ENCODE measurements around the gene PIM1. TPM values are rescaled to one million over a fixed set of nuclear protein-coding genes. Genes with fewer than 3 reads are reported as not detected.

PIM1 gene
- total RNA-seq, 1 donor from 2014 or later, result 12.8 TPM

GRCh38 chr6:37200085-37200484 is 30.1 kb downstream of the PIM1 start:
- no peaks in the 10 kb centered on the region for H3K9me3 Mint-ChIP-seq (ENCODE audit: unreplicated experiment)
- no peaks in the 10 kb centered on the region for H3K36me3 Mint-ChIP-seq (ENCODE audit: unreplicated experiment)
- no peak overlapping the region for H3K4me3 Mint-ChIP-seq (ENCODE audit: unreplicated experiment)
- DNase-seq (ENCODE audit: extremely low spot score, unreplicated experiment), result no peak
- no peaks in the 10 kb centered on the region for H3K4me1 Mint-ChIP-seq (ENCODE audit: unreplicated experiment)
- H3K27me3 Mint-ChIP-seq (ENCODE audit: unreplicated experiment), result peaks cover 16% of the 10 kb centered on the region
- no peak for TF ChIP-seq CTCF (IDR thresholded peaks at IDR 0.05)
- H3K27ac Mint-ChIP-seq (ENCODE audit: unreplicated experiment), result no peak overlapping the region

GRCh38 chr6:37201726-37202125 is 31.8 kb downstream of the PIM1 start:
- Mint-ChIP-seq H3K36me3 (ENCODE audit: unreplicated experiment) (no peaks in the 10 kb centered on the region), H3K9me3 (ENCODE audit: unreplicated experiment) (no peaks in the 10 kb centered on the region), H3K27me3 (ENCODE audit: unreplicated experiment) (peaks cover 16% of the 10 kb centered on the region)

GRCh38 chr6:37202788-37203491 is 33.0 kb downstream of the PIM1 start:
- no peak for TF ChIP-seq CTCF (IDR thresholded peaks at IDR 0.05)
- H3K9me3 Mint-ChIP-seq (ENCODE audit: unreplicated experiment), result no peaks in the 10 kb centered on the region
- H3K36me3 Mint-ChIP-seq (ENCODE audit: unreplicated experiment), result no peaks in the 10 kb centered on the region
- H3K27ac Mint-ChIP-seq (ENCODE audit: unreplicated experiment), result no peak overlapping the region
- H3K4me3 Mint-ChIP-seq (ENCODE audit: unreplicated experiment), result no peak overlapping the region
- no peaks in the 10 kb centered on the region for H3K4me1 Mint-ChIP-seq (ENCODE audit: unreplicated experiment)
- H3K27me3 Mint-ChIP-seq (ENCODE audit: unreplicated experiment), result peaks cover 16% of the 10 kb centered on the region
- no peak for DNase-seq (ENCODE audit: extremely low spot score, unreplicated experiment)

More at GRCh38 chr6:37201726-37202125, 31.8 kb downstream of the PIM1 start:
- Mint-ChIP-seq H3K4me3 (ENCODE audit: unreplicated experiment) (no peak overlapping the region), H3K4me1 (ENCODE audit: unreplicated experiment) (no peaks in the 10 kb centered on the region), H3K27ac (ENCODE audit: unreplicated experiment) (no peak overlapping the region)
- no peak for TF ChIP-seq CTCF (IDR thresholded peaks at IDR 0.05)
- DNase-seq (ENCODE audit: extremely low spot score, unreplicated experiment), result no peak

- TF ChIP-seq CTCF (IDR thresholded peaks at IDR 0.05), result no peak
- H3K27ac Mint-ChIP-seq (ENCODE audit: unreplicated experiment), result no peak overlapping the region
- no peaks in the 10 kb centered on the region for H3K36me3 Mint-ChIP-seq (ENCODE audit: unreplicated experiment)
Measured at GRCh38 chr6:37204014-37204751, 34.2 kb downstream of the PIM1 start.

More at GRCh38 chr6:37204014-37204751, 34.2 kb downstream of the PIM1 start:
- no peak overlapping the region for H3K4me3 Mint-ChIP-seq (ENCODE audit: unreplicated experiment)
- H3K4me1 Mint-ChIP-seq (ENCODE audit: unreplicated experiment), result no peaks in the 10 kb centered on the region
- no peaks in the 10 kb centered on the region for H3K9me3 Mint-ChIP-seq (ENCODE audit: unreplicated experiment)
- peaks cover 14% of the 10 kb centered on the region for H3K27me3 Mint-ChIP-seq (ENCODE audit: unreplicated experiment)
- no peak for DNase-seq (ENCODE audit: extremely low spot score, unreplicated experiment)
